Thoracic aorta (tissue), 2 donors: ENCODE data around the gene FIZ1. TPM values are rescaled to one million over a fixed set of nuclear protein-coding genes. Genes with fewer than 3 reads are reported as not detected.

ENCODE experiments used
- ATAC-seq: fragments of 150-250 bp; one replicate; pipeline ENCODE4 v1.8.0; 2017; ENCODE audit warnings: low read depth; ENCODE audit not compliant: insufficient number of reproducible peaks, low FRiP score
- DNase-seq: peaks from one replicate; pipeline ENCODE4 v3.0.0-alpha.2; 2020; ENCODE audit warnings: low spot score
- H3K27ac ChIP-seq, 2 donors: fragments of 200-600 bp; sonication (generic); 1 replicate in 1 of 2; 2 replicates in 1 of 2; pipeline ENCODE4 v1.5.1; 2016; ENCODE audit warnings: mild to moderate bottlenecking in 2 of 2, moderate library complexity in 2 of 2
- H3K27me3 ChIP-seq: fragments of 200-600 bp; sonication (generic); replicated peaks from 2 replicates; pipeline ENCODE4 v1.6.0; 2016; ENCODE audit warnings: mild to moderate bottlenecking; ENCODE audit not compliant: insufficient read depth
- H3K36me3 ChIP-seq: fragments of 200-600 bp; sonication (generic); one replicate; pipeline ENCODE4 v1.5.1; 2016
- H3K4me1 ChIP-seq, 2 donors: fragments of 200-600 bp; sonication (generic); 1 replicate in 1 of 2; 2 replicates in 1 of 2; pipeline versions ENCODE4 v1.5.1 to v1.6.0; 2016; ENCODE audit warnings: low read depth in 2 of 2, mild to moderate bottlenecking in 1 of 2; ENCODE audit not compliant: control insufficient read depth in 1 of 2
- H3K4me3 ChIP-seq: fragments of 200-600 bp; sonication (generic); 2 replicates; pipeline ENCODE4 v1.5.1; 2016; ENCODE audit warnings: mild to moderate bottlenecking
- H3K9me3 ChIP-seq: fragments of 200-600 bp; sonication (generic); 2 replicates; pipeline ENCODE4 v1.5.1; 2016
- CTCF ChIP-seq: fragments of 200-600 bp; sonication (generic); IDR thresholded peaks from one replicate; pipeline ENCODE4 v1.5.1; 2019; ENCODE audit warnings: antibody characterized with exemption
- total RNA-seq, 2 donors: library from RNA; depleted of rRNA; stranded (reverse); fragments of >200 nt; gene quantifications; one replicate each; pipeline versions ENCODE4 v1.1.0 to v1.2.3, GENCODE V29; 2016

The FIZ1 gene
- total RNA-seq, 2 donors from 2014 or later: 9.5 to 17.3 TPM

- no peak for DNase-seq
- TF ChIP-seq CTCF: no peak
- no peak for ATAC-seq
- Histone ChIP-seq H3K36me3 (peaks cover under 1% of the 10 kb centered on the region), H3K4me1 (peaks cover 17 to 42% of the 10 kb centered on the region in 2 donors), H3K4me3 (no peak overlapping the region), H3K27me3 (no peaks in the 10 kb centered on the region), H3K27ac (no peak overlapping the region), H3K9me3 (no peaks in the 10 kb centered on the region)
Observed at GRCh38 chr19:55602104-55603001, 3.0 kb upstream of the FIZ1 start.

- DNase-seq (no peak), ATAC-seq (no peak)
- no peaks in the 10 kb centered on the region for H3K9me3 ChIP-seq
- H3K36me3 ChIP-seq: peaks cover 12% of the 10 kb centered on the region
- H3K4me3 ChIP-seq: peak overlapping the region; percentile 97
- no peak for TF ChIP-seq CTCF
- H3K27ac ChIP-seq: peak overlapping the region; percentile 94 to 98
- H3K4me1 ChIP-seq: peaks cover 8 to 31% of the 10 kb centered on the region in 2 donors
- no peaks in the 10 kb centered on the region for H3K27me3 ChIP-seq
Observed at GRCh38 chr19:55601084-55601483, 1.8 kb upstream of the FIZ1 start.

- peaks cover 8 to 29% of the 10 kb centered on the region in 2 donors for H3K4me1 ChIP-seq
- peaks cover 12% of the 10 kb centered on the region for H3K36me3 ChIP-seq
- ATAC-seq (no peak), DNase-seq (no peak)
- H3K9me3 ChIP-seq: no peaks in the 10 kb centered on the region
- peak overlapping the region; percentile 94 to 98 for H3K27ac ChIP-seq
- TF ChIP-seq CTCF: no peak
- H3K27me3 ChIP-seq: no peaks in the 10 kb centered on the region
- peak overlapping the region; percentile 97 for H3K4me3 ChIP-seq
Observed at GRCh38 chr19:55600662-55601028, 1.3 kb upstream of the FIZ1 start.

GRCh38 chr19:55599842-55600661 lies 735 bp upstream of the FIZ1 start, which contains the start of gene ZNF524:
Gene ZNF524, plus strand, starts transcription at chr19:55600288. Its CDS starts 1,825 bp downstream, at chr19:55602113.
- Histone ChIP-seq H3K4me3 (peak within 1 kb of the TSS; percentile 97), H3K4me1 (peaks cover 8 to 29% of the 10 kb centered on the region in 2 donors)
- TF ChIP-seq CTCF: no peak

More at GRCh38 chr19:55599842-55600661, 735 bp upstream of the FIZ1 start, which contains the start of gene ZNF524:
- DNase-seq (peak; percentile 70), ATAC-seq (peak; percentile 56)
- H3K27ac ChIP-seq: peak within 1 kb of the TSS; percentile 94 to 98
- H3K9me3 ChIP-seq: no peaks in the 10 kb centered on the region
- H3K36me3 ChIP-seq: peaks cover 12% of the 10 kb centered on the region
- H3K27me3 ChIP-seq: no peaks in the 10 kb centered on the region
